ENCODE measurements around the gene TADA2B.
A peak's percentile ranks its signal among the peaks of the same experiment; 100 is the strongest.

TADA2B gene

DNA sequence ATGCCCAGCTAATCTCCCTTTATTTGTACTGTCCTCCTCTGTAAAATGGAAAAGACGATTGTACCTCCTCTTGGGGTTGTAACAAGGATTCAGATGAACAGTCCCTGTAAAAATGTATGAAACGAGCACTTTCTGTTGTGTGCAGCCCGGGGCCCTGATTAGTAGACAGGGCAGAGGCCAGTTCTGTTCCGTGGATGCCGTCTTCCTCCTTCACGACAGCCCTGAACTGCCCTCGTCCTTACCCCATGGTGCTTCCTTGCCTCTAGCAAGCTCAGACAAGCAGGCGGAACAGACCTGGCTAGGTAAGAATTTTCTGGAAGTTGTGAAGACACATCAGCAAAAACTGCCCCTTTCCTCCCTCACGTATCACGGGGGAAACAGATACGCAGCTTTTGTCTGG is 22.3 kb upstream of the TADA2B start:
- POLR2A ChIA-PET = no interaction called here
- CTCF ChIA-PET = interaction anchor here (1.1 to 1.6 kb wide), 5 partner anchors 9 to 303 kb away, joined by 3 to 5 read pairs (median 4); partner anchors contain the start of gene TADA2B
- H3K4me3 ChIP-seq (ENCODE audit: low read depth, low read length) = no peak overlapping the region
- TF ChIP-seq, protein P1, sequence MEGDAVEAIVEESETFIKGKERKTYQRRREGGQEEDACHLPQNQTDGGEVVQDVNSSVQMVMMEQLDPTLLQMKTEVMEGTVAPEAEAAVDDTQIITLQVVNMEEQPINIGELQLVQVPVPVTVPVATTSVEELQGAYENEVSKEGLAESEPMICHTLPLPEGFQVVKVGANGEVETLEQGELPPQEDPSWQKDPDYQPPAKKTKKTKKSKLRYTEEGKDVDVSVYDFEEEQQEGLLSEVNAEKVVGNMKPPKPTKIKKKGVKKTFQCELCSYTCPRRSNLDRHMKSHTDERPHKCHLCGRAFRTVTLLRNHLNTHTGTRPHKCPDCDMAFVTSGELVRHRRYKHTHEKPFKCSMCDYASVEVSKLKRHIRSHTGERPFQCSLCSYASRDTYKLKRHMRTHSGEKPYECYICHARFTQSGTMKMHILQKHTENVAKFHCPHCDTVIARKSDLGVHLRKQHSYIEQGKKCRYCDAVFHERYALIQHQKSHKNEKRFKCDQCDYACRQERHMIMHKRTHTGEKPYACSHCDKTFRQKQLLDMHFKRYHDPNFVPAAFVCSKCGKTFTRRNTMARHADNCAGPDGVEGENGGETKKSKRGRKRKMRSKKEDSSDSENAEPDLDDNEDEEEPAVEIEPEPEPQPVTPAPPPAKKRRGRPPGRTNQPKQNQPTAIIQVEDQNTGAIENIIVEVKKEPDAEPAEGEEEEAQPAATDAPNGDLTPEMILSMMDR (IDR thresholded peaks at IDR 0.05; ENCODE audit: insufficient read depth, low read length, missing control alignments) = no peak
- DNase-seq (ENCODE audit: low read depth, low spot score) = no peak

DNA sequence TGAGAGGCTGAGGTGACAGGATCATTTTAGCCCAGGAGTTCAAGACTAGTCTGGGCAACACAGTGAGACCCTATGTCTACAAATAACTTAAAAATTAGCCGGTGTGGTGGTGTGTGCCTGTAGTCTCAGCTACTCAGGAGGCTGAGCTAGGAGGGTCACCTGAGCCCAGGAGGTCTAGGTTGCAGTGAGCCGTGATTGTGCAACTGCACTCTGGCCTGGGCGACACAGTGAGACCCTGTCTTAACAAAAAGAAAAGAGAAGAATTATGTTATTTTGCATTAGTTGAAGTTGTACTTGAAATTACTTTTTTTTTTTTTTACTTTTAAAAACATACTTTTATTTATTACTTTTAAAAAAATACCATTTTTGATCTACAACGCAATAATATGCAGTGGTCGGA is 21.8 kb upstream of the TADA2B start:
- ChIA-PET POLR2A (no interaction called here), CTCF (interaction anchor here (1.1 to 3.2 kb wide), 4 partner anchors 9 to 21 kb away, joined by 3 to 20 read pairs (median 4); partner anchors contain the start of gene TADA2B)
- TF ChIP-seq, protein P1 (IDR thresholded peaks at IDR 0.05; ENCODE audit: insufficient read depth, low read length, missing control alignments) = no peak
- no peak for DNase-seq (ENCODE audit: low read depth, low spot score)
- no peak overlapping the region for H3K4me3 ChIP-seq (ENCODE audit: low read depth, low read length)

DNA sequence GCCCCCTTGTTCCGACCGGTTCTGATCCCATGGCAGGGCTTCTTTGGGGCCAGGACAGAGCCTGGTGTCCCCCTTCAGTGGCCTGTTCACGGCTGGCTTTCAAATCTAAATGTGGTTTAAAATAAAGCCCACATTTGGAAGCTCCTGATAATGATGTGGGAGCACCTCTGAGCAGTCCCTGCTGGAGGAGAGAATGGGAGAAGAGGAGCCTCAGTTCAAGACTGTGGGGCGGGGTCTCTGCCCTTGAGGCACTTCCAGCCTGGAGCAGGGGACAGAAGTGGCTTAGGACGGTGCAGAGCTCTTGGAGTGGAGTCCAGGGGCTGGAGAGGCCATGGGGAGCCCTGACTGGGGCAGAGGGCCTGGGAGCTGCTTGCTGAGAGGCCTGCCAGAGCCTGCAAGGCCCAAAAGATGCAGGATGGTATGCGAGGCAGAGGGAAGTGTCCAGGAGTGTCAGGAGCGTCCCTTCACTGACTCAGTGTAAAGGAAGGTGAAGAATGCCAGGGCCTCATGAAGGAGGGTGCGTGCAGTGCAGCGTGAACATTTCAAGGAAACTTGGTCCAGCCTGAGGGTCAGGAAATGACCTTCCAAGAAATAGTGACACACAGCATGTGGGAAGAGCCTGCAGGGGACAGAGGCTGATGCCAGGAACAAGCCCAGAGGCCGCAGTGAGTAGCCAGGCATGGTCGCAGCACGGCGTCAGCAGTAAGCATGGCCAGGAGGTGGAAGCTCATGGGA is 21.1 kb upstream of the TADA2B start:
- ChIA-PET CTCF (interaction anchor here (1.1 to 3.2 kb wide), 3 partner anchors 10 to 20 kb away, joined by 3 to 20 read pairs (median 5); partner anchors contain the start of gene TADA2B), POLR2A (interaction anchor here (0.6 to 0.9 kb wide), 3 partner anchors 9 to 46 kb away, joined by 3 read pairs; partner anchors contain the start of gene GRPEL1)
- H3K4me3 ChIP-seq (ENCODE audit: low read depth, low read length) = no peak overlapping the region
- DNase-seq (ENCODE audit: low read depth, low spot score) = peak; percentile 58
- TF ChIP-seq, protein P1 (IDR thresholded peaks at IDR 0.05; ENCODE audit: insufficient read depth, low read length, missing control alignments) = no peak

DNA sequence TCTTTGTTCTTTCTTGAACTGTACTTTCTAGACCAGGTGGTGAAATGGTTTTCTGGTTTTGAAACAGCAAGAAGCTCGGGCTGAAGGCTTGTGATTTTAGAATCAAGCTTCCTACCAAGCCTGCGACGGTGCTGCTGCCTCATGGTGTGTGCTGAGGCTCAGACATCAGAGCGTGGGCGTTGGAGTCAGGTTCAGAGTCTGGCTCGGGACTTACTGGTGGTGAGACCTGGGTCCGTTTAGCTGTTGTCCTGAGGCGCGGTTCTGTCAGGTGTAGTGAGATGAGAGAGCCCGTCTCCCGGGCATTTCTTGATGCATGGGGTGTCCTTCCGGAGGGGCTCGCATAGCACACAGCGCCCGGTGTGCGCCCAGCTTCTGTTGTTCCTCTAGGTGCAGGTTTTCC is 19.7 kb upstream of the TADA2B start:
- TF ChIP-seq, protein P1 (IDR thresholded peaks at IDR 0.05; ENCODE audit: insufficient read depth, low read length, missing control alignments) = no peak
- CTCF ChIA-PET = interaction anchor here (1.9 to 3.2 kb wide), 2 partner anchors 19 to 47 kb away, joined by 5 to 20 read pairs; partner anchors contain the start of gene TADA2B
- POLR2A ChIA-PET = no interaction called here
- H3K4me3 ChIP-seq (ENCODE audit: low read depth, low read length) = no peak overlapping the region
- DNase-seq (ENCODE audit: low read depth, low spot score) = no peak

DNA sequence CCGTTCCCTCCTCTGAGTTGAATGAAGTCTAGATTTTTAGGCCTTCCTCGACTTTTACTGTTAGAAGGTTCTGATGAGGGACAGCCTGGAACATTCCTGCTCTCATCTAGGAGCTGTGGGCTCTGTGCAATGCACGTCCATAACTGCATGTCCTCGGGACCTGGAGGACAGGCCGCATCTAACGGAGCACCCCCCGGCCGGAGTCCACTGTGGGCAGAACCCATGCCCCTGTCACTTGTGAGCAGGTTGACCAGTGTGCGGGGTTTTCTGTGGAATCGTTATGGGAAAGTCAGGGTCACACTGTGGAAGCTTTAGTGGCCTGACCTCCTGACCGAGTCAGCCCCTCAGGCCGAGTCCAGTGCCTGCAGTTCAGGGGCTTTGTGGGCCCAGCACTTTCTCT is 19.3 kb upstream of the TADA2B start:
- H3K4me3 ChIP-seq (ENCODE audit: low read depth, low read length) = no peak overlapping the region
- TF ChIP-seq, protein P1 (IDR thresholded peaks at IDR 0.05; ENCODE audit: insufficient read depth, low read length, missing control alignments) = no peak
- no peak for DNase-seq (ENCODE audit: low read depth, low spot score)
- CTCF ChIA-PET = interaction anchor here (1.9 to 3.2 kb wide), 2 partner anchors 19 to 47 kb away, joined by 5 to 20 read pairs; partner anchors contain the start of gene TADA2B
- POLR2A ChIA-PET = no interaction called here

DNA sequence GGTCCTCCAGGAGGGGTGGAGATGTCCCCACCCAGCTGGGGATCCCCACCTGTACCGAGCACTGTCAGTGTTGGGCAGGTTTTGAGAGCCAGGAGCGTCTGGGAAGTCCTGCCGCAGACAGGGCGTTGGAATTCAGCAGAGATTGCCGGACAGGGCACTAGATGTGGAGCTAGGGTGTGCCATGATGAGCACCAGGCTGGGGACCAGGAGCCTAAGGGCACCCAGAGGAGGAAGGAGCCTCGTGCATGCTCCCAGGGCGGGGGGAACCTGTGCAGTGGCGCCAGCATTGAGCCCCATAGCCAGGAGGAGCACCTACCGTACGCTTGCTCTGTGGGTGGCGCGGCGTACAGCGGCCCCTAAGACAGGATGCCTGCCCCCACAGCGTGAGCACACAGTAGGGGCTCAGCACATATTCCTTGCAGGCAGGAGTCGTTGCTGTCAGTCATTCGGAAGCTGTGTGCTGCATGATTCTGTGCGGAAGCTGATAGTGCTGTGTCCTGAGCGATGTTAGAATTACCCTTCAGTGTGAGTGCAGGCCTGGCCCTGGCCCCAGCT is 18.8 kb upstream of the TADA2B start:
- ChIA-PET CTCF (interaction anchor here (1.9 to 3.2 kb wide), 2 partner anchors 18 to 46 kb away, joined by 5 to 20 read pairs; partner anchors contain the start of gene TADA2B), POLR2A (interaction anchor here (0.6 kb wide), 1 partner anchor 1276 kb away, joined by 3 read pairs; no protein-coding TSS in a partner anchor)
- H3K4me3 ChIP-seq (ENCODE audit: low read depth, low read length) = no peak overlapping the region
- TF ChIP-seq, protein P1 (IDR thresholded peaks at IDR 0.05; ENCODE audit: insufficient read depth, low read length, missing control alignments) = no peak
- DNase-seq (ENCODE audit: low read depth, low spot score) = no peak
